ENCODE measurements around the gene DEUP1. TPM values are rescaled to one million over a fixed set of nuclear protein-coding genes. Genes with fewer than 3 reads are reported as not detected.

The DEUP1 gene
- total and polyA plus RNA-seq, 9 of the 15 experiments (the other 6 are each of a cell fraction or from before 2014, with no cell fraction given) = 1.4 to 10.9 (median 9.3) TPM

- intact Hi-C loops (cut with micrococcal nuclease) = no loop called here
- no peak overlapping the region for H3K27ac ChIP-seq (ENCODE audit: extremely low read depth, low read depth, low read length)
Observed at GRCh38 chr11:93289782-93290463, 40.6 kb upstream of the DEUP1 start.

More at GRCh38 chr11:93289782-93290463, 40.6 kb upstream of the DEUP1 start:
- in situ Hi-C loops (cut with MboI) = no loop called here
- Histone ChIP-seq H4K20me1 (replicated peaks; ENCODE audit: control insufficient read depth, insufficient read depth, low read length) (no peaks in the 10 kb centered on the region), H3K9ac (ENCODE audit: insufficient read depth in 1 of 2, low read depth in 2 of 2, low read length in 2 of 2) (no peak overlapping the region), H3K27me3 (ENCODE audit: control insufficient read depth in 2 of 2, insufficient read depth in 2 of 2, low read length in 2 of 2) (0 out of 5 replicates have a peak, but pooled peaks cover 0 to 6% of the 10 kb centered on the region in 2 experiments), H3K36me3 (ENCODE audit: control insufficient read depth, insufficient read depth, low read length) (no peaks in the 10 kb centered on the region), H3K79me2 (ENCODE audit: control insufficient read depth, insufficient read depth, low read length) (no peaks in the 10 kb centered on the region), H3K9me3 (replicated peaks; ENCODE audit: control insufficient read depth, insufficient read depth, low read depth, low read length) (no peaks in the 10 kb centered on the region), H3K9me1 (ENCODE audit: control insufficient read depth, insufficient read depth, low read length) (no peaks in the 10 kb centered on the region), H2AFZ (ENCODE audit: low read depth, low read length) (no peak overlapping the region), H3K4me3 (no peak overlapping the region), H3K4me2 (ENCODE audit: insufficient read depth, low read length) (no peak overlapping the region), H3K4me1 (replicated peaks in 1 of 2; ENCODE audit: control insufficient read depth in 2 of 2, insufficient read depth in 2 of 2, low read length in 2 of 2) (no peaks in the 10 kb centered on the region)
- CTCF ChIA-PET (ENCODE audit: low intra/inter-chr PET ratio) = no interaction called here
- FAIRE-seq = no peak
- POLR2A ChIA-PET = no interaction called here
- 0% methylated on average over 5 of the region's 5 CpGs for WGBS (ENCODE audit: insufficient coverage, low coverage, missing lambda C conversion rate)
- no peak for TF ChIP-seq ZNF165 (CRISPR knock-in tag; IDR thresholded peaks at IDR 0.05; ENCODE audit: borderline replicate concordance)
- no peak for TF ChIP-seq E2F3 (CRISPR knock-in tag; IDR thresholded peaks at IDR 0.05)
- TF ChIP-seq CBX1 (IDR thresholded peaks at IDR 0.05; ENCODE audit: low read depth) = no peak
- no peak for TF ChIP-seq STAT6 (CRISPR knock-in tag; IDR thresholded peaks at IDR 0.05)
- TF ChIP-seq TFAM (CRISPR knock-in tag; conservative IDR thresholded peaks at IDR 0.05) = no peak
- TF ChIP-seq NCOA6 (IDR thresholded peaks at IDR 0.05) = no peak
- no peak for TF ChIP-seq MBD2 (IDR thresholded peaks at IDR 0.05; ENCODE audit: borderline replicate concordance, low read depth)
- DNase-seq (ENCODE audit: extremely low read depth in 1 of 4, low spot score in 3 of 4) = no peak
- ATAC-seq = no peak
- no TSS peak for BruUV-seq (replicated peaks)
